Progenitor cell of endocrine pancreas (in vitro differentiated cells): ENCODE measurements around the gene P4HA2. TPM values are rescaled to one million over a fixed set of nuclear protein-coding genes. Genes with fewer than 3 reads are reported as not detected.
A peak's percentile ranks its signal among the peaks of the same experiment; 100 is the strongest.

Experiments
- DNase-seq: peaks from one replicate; pipeline ENCODE4 v3.0.0; 2021; ENCODE audit warnings: low spot score; ENCODE audit not compliant: unreplicated experiment
- H3K27ac Mint-ChIP-seq: 2 replicates; pipeline ENCODE4 v1.8.0; 2021; ENCODE audit warnings: mild to moderate bottlenecking, moderate library complexity, mixed read lengths
- H3K27me3 Mint-ChIP-seq: 2 replicates; pipeline ENCODE4 v1.8.0; 2021; ENCODE audit warnings: mixed read lengths
- H3K36me3 Mint-ChIP-seq: 2 replicates; pipeline ENCODE4 v1.8.0; 2022; ENCODE audit warnings: mixed read lengths; ENCODE audit not compliant: insufficient read depth
- H3K4me1 Mint-ChIP-seq: 2 replicates; pipeline ENCODE4 v1.8.0; 2021; ENCODE audit warnings: low read depth, mixed read lengths
- H3K4me3 Mint-ChIP-seq: 2 replicates; pipeline ENCODE4 v1.8.0; 2021; ENCODE audit warnings: low read depth, mild to moderate bottlenecking, moderate library complexity, mixed read lengths
- H3K9me3 Mint-ChIP-seq: 2 replicates; pipeline ENCODE4 v1.8.0; 2021; ENCODE audit warnings: low read depth, mixed read lengths
- CTCF ChIP-seq: fragments of 200-600 bp; sonication (generic); IDR thresholded peaks from one replicate; pipeline ENCODE4 v1.5.0; 2021; ENCODE audit warnings: antibody characterized with exemption, mild to moderate bottlenecking; ENCODE audit not compliant: unreplicated experiment
- total RNA-seq: library from RNA; stranded (reverse); gene quantifications from 2 replicates; pipeline ENCODE4 v1.2.1, GENCODE V29; 2021

P4HA2 gene
- total RNA-seq, 1 donor from 2014 or later = 18.5 TPM

GRCh38 chr5:132181011-132181629, 46.5 kb downstream of the P4HA2 start:
- no peaks in the 10 kb centered on the region for H3K36me3 Mint-ChIP-seq
- peak overlapping the region; percentile 68 for H3K27ac Mint-ChIP-seq
- no peak for TF ChIP-seq CTCF
- H3K4me3 Mint-ChIP-seq = no peak overlapping the region
- no peaks in the 10 kb centered on the region for H3K9me3 Mint-ChIP-seq
- peaks cover 9% of the 10 kb centered on the region for H3K27me3 Mint-ChIP-seq
- no peak for DNase-seq
- H3K4me1 Mint-ChIP-seq = no peaks in the 10 kb centered on the region

GRCh38 chr5:132180134-132180745, 47.4 kb downstream of the P4HA2 start:
- no peak for DNase-seq
- H3K4me3 Mint-ChIP-seq = no peak overlapping the region
- no peak overlapping the region for H3K27ac Mint-ChIP-seq
- peak; percentile 75 for TF ChIP-seq CTCF
- H3K27me3 Mint-ChIP-seq = peaks cover 9% of the 10 kb centered on the region
- H3K9me3 Mint-ChIP-seq = no peaks in the 10 kb centered on the region
- no peaks in the 10 kb centered on the region for H3K4me1 Mint-ChIP-seq
- H3K36me3 Mint-ChIP-seq = no peaks in the 10 kb centered on the region

- peaks cover 9% of the 10 kb centered on the region for H3K27me3 Mint-ChIP-seq
- no peaks in the 10 kb centered on the region for H3K9me3 Mint-ChIP-seq
- H3K27ac Mint-ChIP-seq = no peak overlapping the region
- no peaks in the 10 kb centered on the region for H3K36me3 Mint-ChIP-seq
- no peaks in the 10 kb centered on the region for H3K4me1 Mint-ChIP-seq
- TF ChIP-seq CTCF = no peak
- no peak for DNase-seq
- no peak overlapping the region for H3K4me3 Mint-ChIP-seq
These were observed 48.2 kb downstream of the P4HA2 start for GRCh38 chr5:132179405-132179804.

GRCh38 chr5:132177691-132178149, 49.9 kb downstream of the P4HA2 start:
- H3K27ac Mint-ChIP-seq = no peak overlapping the region
- H3K4me1 Mint-ChIP-seq = no peaks in the 10 kb centered on the region
- H3K36me3 Mint-ChIP-seq = no peaks in the 10 kb centered on the region
- no peak for DNase-seq
- H3K27me3 Mint-ChIP-seq = peaks cover 9% of the 10 kb centered on the region
- no peak overlapping the region for H3K4me3 Mint-ChIP-seq
- TF ChIP-seq CTCF = no peak
- H3K9me3 Mint-ChIP-seq = no peaks in the 10 kb centered on the region

GRCh38 chr5:132176987-132177386, 50.7 kb downstream of the P4HA2 start:
- no peaks in the 10 kb centered on the region for H3K36me3 Mint-ChIP-seq
- H3K9me3 Mint-ChIP-seq = no peaks in the 10 kb centered on the region
- no peak overlapping the region for H3K27ac Mint-ChIP-seq
- no peaks in the 10 kb centered on the region for H3K4me1 Mint-ChIP-seq
- no peak overlapping the region for H3K4me3 Mint-ChIP-seq
- TF ChIP-seq CTCF = no peak
- H3K27me3 Mint-ChIP-seq = peaks cover 9% of the 10 kb centered on the region
- DNase-seq = no peak
